ENCODE measurements around the gene USH2A.

Gene USH2A

GRCh38 chr1:216183454-216183853, 239.8 kb downstream of the USH2A start:
- TF ChIP-seq CTCF (conservative IDR thresholded peaks at IDR 0.05; ENCODE audit: low read depth) = no peak
- ChIA-PET POLR2A (ENCODE audit: low non-redundant PET) (no interaction called here), CTCF (no interaction called here)
- DNase-seq (ENCODE audit: low spot score) = peak; percentile 16
- H3K27ac ChIP-seq = no peak overlapping the region

DNA sequence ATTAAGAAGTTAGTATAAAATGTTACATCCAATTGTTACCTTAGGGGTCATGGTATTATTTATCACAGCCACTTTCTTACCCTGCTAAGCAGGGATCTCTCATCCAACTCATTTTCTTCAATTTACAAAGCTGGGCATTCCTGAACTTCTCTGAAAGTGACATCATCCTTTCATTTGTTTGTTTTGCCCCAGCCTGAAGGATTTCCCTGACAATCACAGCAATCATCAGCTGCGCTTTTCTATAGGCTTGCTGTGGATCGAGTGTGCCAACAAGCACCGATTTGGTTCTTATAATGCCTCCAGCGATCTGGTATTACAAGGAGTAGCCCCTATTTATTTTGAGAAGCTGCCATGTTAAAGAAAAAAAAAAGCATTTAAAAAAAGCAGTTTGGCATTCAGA, 240.2 kb downstream of the USH2A start:
- POLR2A ChIA-PET (ENCODE audit: low non-redundant PET) = no interaction called here
- DNase-seq (ENCODE audit: low spot score) = peak; percentile 5
- CTCF ChIA-PET = no interaction called here
- TF ChIP-seq CTCF (conservative IDR thresholded peaks at IDR 0.05; ENCODE audit: low read depth) = no peak
- H3K27ac ChIP-seq = no peak overlapping the region

- TF ChIP-seq CTCF (conservative IDR thresholded peaks at IDR 0.05; ENCODE audit: low read depth) = no peak
- no peak overlapping the region for H3K27ac ChIP-seq
- CTCF ChIA-PET = no interaction called here
- DNase-seq (ENCODE audit: low spot score) = no peak
- POLR2A ChIA-PET (ENCODE audit: low non-redundant PET) = no interaction called here
These were observed 241.7 kb downstream of the USH2A start for GRCh38 chr1:216181590-216181989.

DNA sequence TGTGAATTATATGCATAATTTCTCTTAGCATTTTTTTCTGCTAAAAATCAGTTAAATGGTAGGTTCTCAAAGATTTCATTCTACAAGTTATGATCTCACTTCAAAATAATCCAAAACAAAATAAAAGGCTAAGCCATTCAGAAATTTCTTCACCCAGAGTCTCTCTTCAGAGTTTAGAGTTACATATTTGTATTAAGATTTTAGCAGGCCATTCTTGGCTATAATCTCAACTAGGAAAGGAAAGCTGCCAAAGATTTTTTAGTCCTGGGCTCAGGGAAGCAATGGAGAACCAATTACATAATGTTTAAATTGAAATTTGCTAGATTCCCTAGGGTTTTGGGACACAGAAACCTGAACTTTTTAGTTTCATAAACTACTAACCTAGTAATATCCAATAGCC, 245.0 kb downstream of the USH2A start:
- TF ChIP-seq CTCF (conservative IDR thresholded peaks at IDR 0.05; ENCODE audit: low read depth) = no peak
- POLR2A ChIA-PET (ENCODE audit: low non-redundant PET) = no interaction called here
- no peak overlapping the region for H3K27ac ChIP-seq
- CTCF ChIA-PET = no interaction called here
- DNase-seq (ENCODE audit: low spot score) = no peak

DNA sequence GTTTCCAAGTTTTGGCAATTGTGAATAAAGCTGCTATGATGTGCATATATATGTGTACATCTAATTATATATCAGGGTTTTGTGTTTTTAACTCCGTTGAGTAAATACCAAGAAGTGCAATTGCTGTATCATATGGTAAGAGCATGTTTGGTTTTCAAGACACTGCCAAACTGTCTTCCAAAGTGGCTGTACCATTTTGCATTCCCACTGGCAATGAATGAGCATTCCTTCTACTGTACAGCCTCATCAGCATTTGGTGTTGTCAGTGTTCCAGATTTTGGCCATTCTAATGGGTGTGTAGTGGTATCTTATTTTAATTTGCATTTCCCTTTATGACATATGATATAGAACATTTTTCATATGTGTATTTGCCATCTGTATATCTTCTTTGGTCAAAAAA, 246.3 kb downstream of the USH2A start:
- ChIA-PET POLR2A (ENCODE audit: low non-redundant PET) (no interaction called here), CTCF (interaction anchor here (0.8 kb wide), 1 partner anchor 114 kb away, joined by 4 read pairs; no protein-coding TSS in a partner anchor)
- H3K27ac ChIP-seq = no peak overlapping the region
- no peak for DNase-seq (ENCODE audit: low spot score)
- TF ChIP-seq CTCF (conservative IDR thresholded peaks at IDR 0.05; ENCODE audit: low read depth) = no peak

GRCh38 chr1:216175714-216176113, 247.5 kb downstream of the USH2A start:
- ChIA-PET CTCF (no interaction called here), POLR2A (ENCODE audit: low non-redundant PET) (no interaction called here)
- H3K27ac ChIP-seq = no peak overlapping the region
- DNase-seq (ENCODE audit: low spot score) = no peak
- no peak for TF ChIP-seq CTCF (conservative IDR thresholded peaks at IDR 0.05; ENCODE audit: low read depth)

Measured in RWPE1 (cell line).